Activated B cell treated with CpG ODN at 0.5 μM for 24 hours (primary cell): ENCODE results near the gene CCDC88B. TPM values are rescaled to one million over a fixed set of nuclear protein-coding genes. Genes with fewer than 3 reads are reported as not detected.

Experiments used
- ATAC-seq: fragments of 200-7000 bp; cut with Tn5 transposase; one replicate; pipeline ENCODE4 v1.10.0; 2021; ENCODE audit warnings: low read depth, mild to moderate bottlenecking, moderate library complexity
- CTCF ChIA-PET: fragments of 350-600 bp; sonication (Branson Sonifier 250); formaldehyde crosslinking; loops from one replicate; lab custom pipeline; 2021; ENCODE audit warnings: antibody characterized with exemption; lab: Charles Lee
- POLR2A ChIA-PET: fragments of 350-600 bp; sonication (Branson Sonifier 250); formaldehyde crosslinking; loops from one replicate; lab custom pipeline; 2021; ENCODE audit warnings: antibody characterized with exemption; lab: Charles Lee
- DNase-seq: peaks from one replicate; pipeline ENCODE4 v3.0.0; 2022
- H3K27ac Mint-ChIP-seq: one replicate; pipeline ENCODE4 v1.8.0; 2020; ENCODE audit warnings: mixed read lengths
- H3K27me3 Mint-ChIP-seq: one replicate; pipeline ENCODE4 v1.8.0; 2021; ENCODE audit warnings: mixed read lengths
- H3K36me3 Mint-ChIP-seq: one replicate; pipeline ENCODE4 v1.8.0; 2021; ENCODE audit warnings: low read depth, mixed read lengths
- H3K4me1 Mint-ChIP-seq: one replicate; pipeline ENCODE4 v1.8.0; 2021; ENCODE audit warnings: mixed read lengths
- H3K4me3 Mint-ChIP-seq: one replicate; pipeline ENCODE4 v1.8.0; 2020; ENCODE audit warnings: mild to moderate bottlenecking, mixed read lengths
- H3K9me3 Mint-ChIP-seq: one replicate; pipeline ENCODE4 v1.8.0; 2020; ENCODE audit warnings: mixed read lengths
- CTCF ChIP-seq: fragments of 200-600 bp; IDR thresholded peaks from one replicate; pipeline ENCODE4 v1.8.0; 2022; ENCODE audit warnings: antibody characterized with exemption, mild to moderate bottlenecking
- intact Hi-C: fragments of 100-400 bp; cut with micrococcal nuclease; formaldehyde crosslinking; loops from one replicate; pipeline ENCODE4 v1.15.1; 2024
- total RNA-seq: library from RNA; stranded (reverse); gene quantifications from 2 replicates; pipeline ENCODE4 v1.2.3, GENCODE V29; 2022

Gene CCDC88B
- total RNA-seq, 1 donor from 2014 or later = 201 TPM

DNA sequence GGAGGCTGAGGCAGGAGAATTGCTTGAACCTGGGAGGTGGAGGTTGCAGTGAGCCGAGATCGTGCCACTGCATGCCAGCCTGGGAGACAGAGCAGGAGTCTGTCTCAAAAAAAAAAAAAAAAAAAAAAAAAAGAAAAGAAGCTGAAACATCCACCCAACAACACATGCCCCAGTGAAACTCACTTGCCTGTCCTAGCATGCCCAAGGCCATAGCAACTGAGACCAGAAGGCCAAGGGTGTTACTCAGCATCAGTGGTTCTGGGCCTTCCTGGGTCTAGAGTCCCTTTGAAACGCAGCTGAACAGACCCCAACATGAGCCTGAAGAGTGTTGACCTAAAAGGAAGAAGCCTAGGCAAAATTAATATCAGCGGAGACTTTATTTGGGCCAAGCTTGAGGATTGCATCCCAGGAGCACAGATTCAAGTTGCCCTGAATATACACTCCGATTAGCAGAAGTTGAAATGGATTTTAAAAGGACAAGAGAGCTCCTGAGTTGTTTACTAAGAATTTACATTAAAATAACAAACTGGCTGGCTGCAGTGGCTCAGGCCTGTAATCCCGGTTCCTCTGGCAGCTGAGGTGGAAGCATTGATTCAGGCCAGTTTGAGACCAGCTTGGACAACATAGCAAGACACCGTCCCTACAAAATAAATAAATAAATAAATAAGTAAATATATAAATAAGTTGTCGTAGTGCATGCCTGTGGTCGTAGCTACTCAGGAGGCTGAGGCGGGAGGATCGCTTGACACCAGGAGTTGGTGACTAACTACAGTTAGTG lies 15.1 kb upstream of the CCDC88B start:
- H3K9me3 Mint-ChIP-seq = peaks cover 1% of the 10 kb centered on the region
- DNase-seq = no peak
- CTCF ChIA-PET = interaction anchor here (1.5 kb wide), 1 partner anchor 30 kb away, joined by 4 read pairs; no protein-coding TSS in a partner anchor
- H3K27me3 Mint-ChIP-seq = no peaks in the 10 kb centered on the region
- ATAC-seq = no peak
- H3K4me1 Mint-ChIP-seq = peaks cover 2% of the 10 kb centered on the region
- H3K27ac Mint-ChIP-seq = no peak overlapping the region
- peaks cover 16% of the 10 kb centered on the region for H3K36me3 Mint-ChIP-seq
- intact Hi-C loops = no loop called here
- H3K4me3 Mint-ChIP-seq = no peak overlapping the region
- POLR2A ChIA-PET = interaction anchor here (0.6 to 2.2 kb wide), 2 partner anchors 11 to 356 kb away, joined by 4 to 8 read pairs; no protein-coding TSS in a partner anchor
- TF ChIP-seq CTCF = no peak

DNA sequence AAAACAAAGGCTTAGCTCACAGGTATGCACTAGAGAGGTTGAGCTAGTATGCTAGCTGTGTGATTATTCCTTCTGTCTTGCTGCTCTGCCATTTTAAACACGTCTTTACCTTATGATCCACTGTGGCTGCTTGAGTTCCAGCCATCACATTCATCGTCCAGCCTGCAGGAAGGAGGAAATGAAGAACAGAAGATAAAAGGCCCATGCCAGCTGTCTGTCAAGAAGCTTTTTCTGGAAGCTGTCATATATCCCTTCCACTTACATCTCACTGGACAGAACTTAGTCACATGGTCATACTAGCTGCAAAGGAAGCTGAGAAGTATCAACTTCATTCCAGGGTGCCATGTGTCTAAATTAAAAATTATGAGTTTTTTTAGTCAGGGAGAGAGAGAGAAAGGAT lies 12.6 kb upstream of the CCDC88B start:
- intact Hi-C loops = no loop called here
- POLR2A ChIA-PET = interaction anchor here (1.4 kb wide), 1 partner anchor 10 kb away, joined by 5 read pairs; the partner anchor contains the start of genes PRDX5 and TRMT112

DNA sequence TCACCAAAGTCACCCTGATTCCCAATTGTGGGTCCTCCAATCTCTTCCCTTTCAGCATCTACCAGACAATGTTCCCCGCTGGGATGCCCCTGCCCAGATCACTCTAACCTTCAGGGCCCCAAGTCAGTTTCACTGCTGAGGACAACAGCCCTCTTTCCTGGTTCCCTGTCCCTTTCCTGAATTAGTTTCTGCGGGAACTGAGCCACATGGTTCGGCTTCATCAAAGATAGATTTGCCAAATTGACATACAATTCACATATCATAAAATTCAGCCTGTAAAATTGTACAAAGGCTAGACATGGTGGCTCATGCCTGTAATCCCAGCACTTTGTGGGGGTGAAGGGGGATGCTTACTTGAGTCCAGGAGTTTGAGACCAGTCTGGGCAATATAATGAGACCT lies 12.0 kb upstream of the CCDC88B start:
- peaks cover 1% of the 10 kb centered on the region for H3K9me3 Mint-ChIP-seq
- no peak for TF ChIP-seq CTCF
- no peaks in the 10 kb centered on the region for H3K36me3 Mint-ChIP-seq
- H3K4me1 Mint-ChIP-seq = peaks cover 11% of the 10 kb centered on the region
- POLR2A ChIA-PET = interaction anchor here (0.7 to 1.4 kb wide), 2 partner anchors 10 to 346 kb away, joined by 5 to 7 read pairs; partner anchors contain the start of genes PRDX5 and TRMT112
- no peak for DNase-seq
- intact Hi-C loops = no loop called here
- CTCF ChIA-PET = interaction anchor here (1.5 kb wide), 1 partner anchor 10 kb away, joined by 7 read pairs; the partner anchor contains the start of gene PRDX5
- no peaks in the 10 kb centered on the region for H3K27me3 Mint-ChIP-seq
- no peak overlapping the region for H3K4me3 Mint-ChIP-seq
- ATAC-seq = no peak
- H3K27ac Mint-ChIP-seq = no peak overlapping the region

More for the DNA sequence above, 12.6 kb upstream of the CCDC88B start:
- CTCF ChIA-PET = interaction anchor here (1.5 kb wide), 1 partner anchor 9 kb away, joined by 7 read pairs; the partner anchor contains the start of gene PRDX5
- H3K4me3 Mint-ChIP-seq = no peak overlapping the region
- peaks cover 11% of the 10 kb centered on the region for H3K4me1 Mint-ChIP-seq
- H3K27ac Mint-ChIP-seq = no peak overlapping the region
- no peaks in the 10 kb centered on the region for H3K27me3 Mint-ChIP-seq
- ATAC-seq (no peak), DNase-seq (no peak)
- peaks cover 1% of the 10 kb centered on the region for H3K9me3 Mint-ChIP-seq
- TF ChIP-seq CTCF = no peak
- H3K36me3 Mint-ChIP-seq = no peaks in the 10 kb centered on the region

DNA sequence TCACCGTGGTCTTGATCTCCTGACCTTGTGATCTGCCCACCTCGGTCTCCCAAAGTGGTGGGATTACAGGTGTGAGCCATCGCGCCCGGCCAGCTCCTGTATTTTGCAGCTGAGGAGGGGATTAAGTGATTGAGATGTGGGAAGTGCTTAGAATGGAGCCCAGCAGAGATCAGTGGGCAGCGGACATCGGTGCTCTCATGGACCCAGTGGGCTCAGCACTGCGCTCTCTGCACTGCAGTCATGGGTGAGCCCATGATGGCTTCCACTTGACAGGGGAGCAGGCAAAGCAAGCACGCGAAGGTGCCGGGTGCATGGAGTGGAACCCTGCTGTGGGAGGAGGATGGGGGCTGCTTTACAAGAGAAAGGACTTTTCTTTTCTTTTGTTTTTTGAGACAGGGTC lies 9.1 kb upstream of the CCDC88B start:
- Mint-ChIP-seq H3K4me3 (no peak overlapping the region), H3K4me1 (peaks cover 27% of the 10 kb centered on the region), H3K9me3 (peaks cover 1% of the 10 kb centered on the region), H3K27ac (no peak overlapping the region), H3K27me3 (no peaks in the 10 kb centered on the region), H3K36me3 (peaks cover 2% of the 10 kb centered on the region)
- ChIA-PET CTCF (interaction anchor here (0.6 to 3.4 kb wide), 10 partner anchors 9 to 126 kb away, joined by 3 to 56 read pairs (median 6); partner anchors contain the start of genes CCDC88B, ESRRA, PRDX5 and TRMT112), POLR2A (interaction anchor here (0.8 to 3.1 kb wide), 4 partner anchors 10 to 89 kb away, joined by 5 to 77 read pairs (median 14); partner anchors contain the start of genes CCDC88B, FKBP2, PRDX5 and TRMT112)
- no peak for ATAC-seq
- DNase-seq = no peak
- intact Hi-C loops = loop anchor here (1.0 kb wide), 1 partner anchor 13 kb away; the partner anchor contains the start of gene PRDX5
- no peak for TF ChIP-seq CTCF
